ENCODE data around the gene DCLK2. TPM values are rescaled to one million over a fixed set of nuclear protein-coding genes. Genes with fewer than 3 reads are reported as not detected.

The DCLK2 gene
- total and polyA plus RNA-seq, 2 experiments from 2014 or later, result 3.2 to 4.8 TPM

DNA sequence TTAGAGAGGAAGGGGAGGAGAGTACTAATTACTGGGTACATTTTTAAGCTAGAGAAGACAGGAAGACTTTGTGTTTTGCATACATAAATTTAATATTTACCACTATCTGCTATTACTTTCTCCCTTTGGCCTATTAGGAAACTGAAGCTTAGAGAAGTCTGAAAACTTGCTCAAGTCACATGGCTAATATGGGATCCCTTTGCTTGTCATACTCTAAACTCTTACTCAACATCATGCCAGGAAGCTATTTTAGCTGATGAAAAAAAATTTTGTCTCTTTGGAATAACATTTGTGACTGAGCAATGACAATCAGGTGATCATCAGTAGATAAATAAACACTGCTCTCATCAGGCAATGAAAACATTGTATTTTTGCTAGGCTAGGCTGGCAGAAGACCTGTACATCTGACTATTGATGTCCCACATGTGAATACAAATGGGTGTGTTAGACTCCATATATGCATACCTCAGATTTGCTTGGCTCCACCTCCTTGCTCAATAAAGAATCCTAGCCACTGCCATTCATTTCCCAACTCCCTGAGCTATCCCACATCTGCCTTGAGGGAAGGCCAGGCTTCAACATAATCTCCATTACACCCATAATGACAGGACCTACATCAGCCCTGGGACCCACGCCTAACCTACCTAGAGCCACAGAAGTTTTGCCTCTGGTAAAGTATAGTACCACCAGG is 17.0 kb upstream of the DCLK2 start:
- TF ChIP-seq, protein P1, sequence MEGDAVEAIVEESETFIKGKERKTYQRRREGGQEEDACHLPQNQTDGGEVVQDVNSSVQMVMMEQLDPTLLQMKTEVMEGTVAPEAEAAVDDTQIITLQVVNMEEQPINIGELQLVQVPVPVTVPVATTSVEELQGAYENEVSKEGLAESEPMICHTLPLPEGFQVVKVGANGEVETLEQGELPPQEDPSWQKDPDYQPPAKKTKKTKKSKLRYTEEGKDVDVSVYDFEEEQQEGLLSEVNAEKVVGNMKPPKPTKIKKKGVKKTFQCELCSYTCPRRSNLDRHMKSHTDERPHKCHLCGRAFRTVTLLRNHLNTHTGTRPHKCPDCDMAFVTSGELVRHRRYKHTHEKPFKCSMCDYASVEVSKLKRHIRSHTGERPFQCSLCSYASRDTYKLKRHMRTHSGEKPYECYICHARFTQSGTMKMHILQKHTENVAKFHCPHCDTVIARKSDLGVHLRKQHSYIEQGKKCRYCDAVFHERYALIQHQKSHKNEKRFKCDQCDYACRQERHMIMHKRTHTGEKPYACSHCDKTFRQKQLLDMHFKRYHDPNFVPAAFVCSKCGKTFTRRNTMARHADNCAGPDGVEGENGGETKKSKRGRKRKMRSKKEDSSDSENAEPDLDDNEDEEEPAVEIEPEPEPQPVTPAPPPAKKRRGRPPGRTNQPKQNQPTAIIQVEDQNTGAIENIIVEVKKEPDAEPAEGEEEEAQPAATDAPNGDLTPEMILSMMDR (IDR thresholded peaks at IDR 0.05; ENCODE audit: low read depth, low read length), result no peak
- no peak overlapping the region for H3K4me3 ChIP-seq
- no peaks in the 10 kb centered on the region for H3K9me3 ChIP-seq (ENCODE audit: low read depth)
- peaks cover 10% of the 10 kb centered on the region for H3K4me1 ChIP-seq (ENCODE audit: low read depth)
- no peak overlapping the region for H3K27ac ChIP-seq
- no peaks in the 10 kb centered on the region for H3K36me3 ChIP-seq
- no peak for DNase-seq (ENCODE audit: low read depth in 1 of 2, low spot score in 1 of 2)
- no peaks in the 10 kb centered on the region for H3K27me3 ChIP-seq

DNA sequence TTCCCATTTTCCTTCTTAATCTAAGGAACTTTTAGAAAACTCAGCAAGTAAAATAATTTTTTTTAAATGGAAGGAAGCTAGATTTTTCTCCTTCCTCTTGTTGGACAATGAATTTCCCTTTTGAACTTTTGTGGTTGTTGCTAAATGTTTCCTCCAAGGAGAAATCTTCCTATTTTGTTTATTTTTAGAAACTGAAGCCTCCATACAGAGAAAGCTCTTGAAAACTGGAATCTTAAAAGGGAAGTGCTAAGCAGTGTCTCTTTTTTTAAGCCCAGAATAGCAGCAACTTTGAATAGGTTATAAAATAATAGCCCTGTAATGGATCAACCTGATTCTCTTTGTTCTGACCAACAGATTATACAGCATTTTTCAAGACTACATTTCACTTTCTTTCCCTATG is 15.1 kb upstream of the DCLK2 start:
- H3K9me3 ChIP-seq (ENCODE audit: low read depth), result no peaks in the 10 kb centered on the region
- peaks cover 10% of the 10 kb centered on the region for H3K4me1 ChIP-seq (ENCODE audit: low read depth)
- TF ChIP-seq, protein P1 (IDR thresholded peaks at IDR 0.05; ENCODE audit: low read depth, low read length), result no peak
- no peak overlapping the region for H3K27ac ChIP-seq
- H3K4me3 ChIP-seq, result no peak overlapping the region
- DNase-seq (ENCODE audit: low read depth in 1 of 2, low spot score in 1 of 2), result no peak
- H3K27me3 ChIP-seq, result no peaks in the 10 kb centered on the region
- H3K36me3 ChIP-seq, result no peaks in the 10 kb centered on the region

GRCh38 chr4:150065740-150066139 is 12.5 kb upstream of the DCLK2 start:
- DNase-seq (ENCODE audit: low read depth in 1 of 2, low spot score in 1 of 2), result no peak
- no peaks in the 10 kb centered on the region for H3K36me3 ChIP-seq
- H3K27me3 ChIP-seq, result no peaks in the 10 kb centered on the region
- TF ChIP-seq, protein P1 (IDR thresholded peaks at IDR 0.05; ENCODE audit: low read depth, low read length), result no peak
- no peaks in the 10 kb centered on the region for H3K9me3 ChIP-seq (ENCODE audit: low read depth)
- no peak overlapping the region for H3K27ac ChIP-seq
- H3K4me3 ChIP-seq, result no peak overlapping the region
- peaks cover 10% of the 10 kb centered on the region for H3K4me1 ChIP-seq (ENCODE audit: low read depth)

GRCh38 chr4:150067859-150068258 is 10.4 kb upstream of the DCLK2 start:
- no peak for DNase-seq (ENCODE audit: low read depth in 1 of 2, low spot score in 1 of 2)
- no peaks in the 10 kb centered on the region for H3K9me3 ChIP-seq (ENCODE audit: low read depth)
- peaks cover 10% of the 10 kb centered on the region for H3K4me1 ChIP-seq (ENCODE audit: low read depth)
- no peaks in the 10 kb centered on the region for H3K36me3 ChIP-seq
- peaks cover 2% of the 10 kb centered on the region for H3K27me3 ChIP-seq
- TF ChIP-seq, protein P1 (IDR thresholded peaks at IDR 0.05; ENCODE audit: low read depth, low read length), result no peak
- H3K27ac ChIP-seq, result no peak overlapping the region
- no peak overlapping the region for H3K4me3 ChIP-seq

- Histone ChIP-seq H3K9me3 (ENCODE audit: low read depth) (no peaks in the 10 kb centered on the region), H3K4me1 (ENCODE audit: low read depth) (peaks cover 4% of the 10 kb centered on the region), H3K27ac (no peak overlapping the region), H3K36me3 (no peaks in the 10 kb centered on the region), H3K4me3 (no peak overlapping the region), H3K27me3 (peaks cover 8% of the 10 kb centered on the region)
- DNase-seq (ENCODE audit: low read depth in 1 of 2, low spot score in 1 of 2), result no peak
- TF ChIP-seq, protein P1 (IDR thresholded peaks at IDR 0.05; ENCODE audit: low read depth, low read length), result no peak
These were observed 9.8 kb upstream of the DCLK2 start for GRCh38 chr4:150068300-150068960.
